NCI-H187 (cell line): ENCODE results near the gene UBB.
"Not testable (repeated sequence)": the region's sequence is repeated elsewhere in the genome, so short reads cannot be mapped to it uniquely, and the experiment has no call there.

Source experiments
- DNase-seq, 2 experiments: peaks; one replicate each; lab custom pipeline; 2025; lab: John Stamatoyannopoulos, UW

Gene UBB

GRCh38 chr17:16374146-16374938 is 6.5 kb upstream of the UBB start:
- DNase-seq = no peak

- DNase-seq = no peak
Observed at GRCh38 chr17:16377941-16378341, 3.0 kb upstream of the UBB start.

DNA sequence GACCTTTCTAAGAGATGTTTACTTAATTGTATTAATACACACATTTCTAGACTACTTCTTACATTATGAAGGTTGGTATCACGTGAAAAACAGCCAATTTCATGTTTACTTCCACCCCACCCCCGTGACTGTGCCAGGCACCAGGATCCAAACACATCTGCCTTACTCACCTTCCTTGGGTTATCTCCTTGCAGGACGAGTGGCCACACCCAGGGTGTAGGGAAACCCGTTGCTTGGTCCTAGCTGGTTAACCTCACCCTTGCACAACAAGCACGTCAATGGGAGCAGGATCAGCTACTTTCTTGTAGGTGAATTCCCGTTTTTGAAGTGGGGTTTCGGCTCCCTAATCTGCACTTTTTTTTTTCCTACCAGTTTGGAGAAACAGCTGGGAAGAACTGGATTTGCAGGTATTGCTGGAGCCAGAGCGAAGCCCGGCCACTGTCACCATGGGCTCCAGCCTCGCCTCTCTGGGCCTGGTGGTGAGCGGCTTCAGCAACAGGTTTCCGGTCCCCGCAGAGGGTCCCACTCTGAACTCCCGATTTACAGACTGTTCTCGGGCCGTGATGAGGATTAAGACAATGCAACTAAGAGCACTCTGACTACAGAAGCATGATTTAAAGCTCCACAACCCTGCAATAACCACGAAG is 2.1 kb upstream of the UBB start:
- no peak for DNase-seq

DNA sequence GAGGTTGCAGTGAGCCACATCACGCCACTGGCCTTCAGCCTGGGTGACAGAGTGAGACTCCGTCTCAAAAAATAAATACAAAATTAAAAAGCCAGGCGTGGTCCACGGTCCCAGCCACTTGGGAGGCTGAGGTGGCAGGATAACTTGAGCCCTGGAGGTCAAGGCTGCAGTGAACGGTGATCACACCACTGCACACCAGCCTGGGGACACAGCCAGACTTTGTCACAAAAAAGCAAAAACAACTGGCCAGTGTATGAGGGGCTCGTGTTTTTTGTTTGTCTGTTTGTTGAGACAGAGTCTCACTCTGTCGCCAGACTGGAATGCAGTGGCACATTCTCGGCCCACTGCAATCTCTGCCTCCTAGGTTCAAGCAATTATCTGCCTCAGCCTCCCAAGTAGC is 1.2 kb upstream of the UBB start:
- DNase-seq = no peak

GRCh38 chr17:16381496-16381820 is 567 bp downstream of the UBB start:
- no peak for DNase-seq

DNA sequence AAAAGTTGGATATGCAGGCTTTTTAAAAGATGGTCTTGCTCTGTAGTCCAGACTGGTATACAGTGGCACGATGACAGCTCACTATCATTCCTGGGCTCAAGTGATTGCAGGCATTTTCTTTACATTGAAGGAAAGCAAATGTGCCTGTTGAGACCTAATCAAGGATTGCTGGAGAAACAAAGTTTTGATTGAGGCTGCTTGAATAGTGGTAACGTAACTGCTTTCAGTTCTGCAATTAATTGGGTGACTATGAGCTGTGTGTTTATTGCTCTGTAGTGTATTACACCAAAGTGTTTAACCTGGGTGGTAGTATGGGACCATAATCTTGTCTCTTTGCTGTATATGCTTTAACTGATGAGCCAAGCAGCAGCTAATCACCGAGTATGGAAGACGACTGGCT is 2.3 kb downstream of the UBB start:
- no peak for DNase-seq

GRCh38 chr17:16383772-16384287 is 2.9 kb downstream of the UBB start:
- no peak for DNase-seq

DNA sequence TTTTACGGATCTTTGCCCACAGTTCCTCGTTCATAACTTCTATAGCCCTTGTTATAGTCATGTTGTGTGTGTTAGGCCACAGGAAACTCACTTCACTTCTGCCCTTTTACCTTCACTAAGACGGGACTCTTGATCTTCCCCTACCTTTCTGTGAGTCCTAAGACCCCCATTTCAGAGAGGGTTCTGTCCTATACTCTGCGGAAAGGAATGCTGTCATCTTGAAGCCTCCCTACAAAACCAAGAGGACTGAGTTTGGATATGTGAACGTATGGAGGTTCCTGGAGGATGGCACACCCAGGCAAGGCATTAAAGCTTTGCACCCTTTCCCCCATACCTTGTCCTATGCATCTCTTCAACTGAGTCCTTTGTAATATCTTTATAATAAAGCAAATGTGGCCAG is 3.7 kb downstream of the UBB start:
- no peak for DNase-seq

GRCh38 chr17:16386126-16386507 is 5.2 kb downstream of the UBB start:
- not testable (repeated sequence) for DNase-seq

DNA sequence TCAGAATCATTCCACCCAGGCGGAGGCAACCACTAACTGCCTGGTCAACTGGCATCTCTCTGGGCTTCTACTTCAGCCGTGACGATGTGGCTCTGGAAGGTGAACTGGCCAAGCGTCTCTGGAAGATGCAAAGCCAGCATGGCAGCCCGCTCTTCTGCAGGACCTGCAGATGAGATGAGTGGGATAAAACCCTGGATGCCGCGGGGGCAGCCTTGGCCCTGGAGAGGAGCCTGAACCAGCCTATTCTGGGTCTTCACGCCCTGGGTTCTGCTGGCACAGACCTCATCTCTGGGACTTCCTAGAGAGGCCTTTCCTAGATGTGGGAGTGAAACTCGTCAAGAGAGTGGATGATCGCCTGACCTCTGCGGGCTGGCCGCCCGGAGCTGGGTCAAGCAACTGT is 10.6 kb downstream of the UBB start:
- DNase-seq = no peak

- DNase-seq = not testable (repeated sequence)
Observed at GRCh38 chr17:16392491-16392890, 11.6 kb downstream of the UBB start.

GRCh38 chr17:16395887-16396286 is 15.0 kb downstream of the UBB start:
- not testable (repeated sequence) for DNase-seq

- not testable (repeated sequence) for DNase-seq
Observed at GRCh38 chr17:16396693-16397092, 15.8 kb downstream of the UBB start.

DNA sequence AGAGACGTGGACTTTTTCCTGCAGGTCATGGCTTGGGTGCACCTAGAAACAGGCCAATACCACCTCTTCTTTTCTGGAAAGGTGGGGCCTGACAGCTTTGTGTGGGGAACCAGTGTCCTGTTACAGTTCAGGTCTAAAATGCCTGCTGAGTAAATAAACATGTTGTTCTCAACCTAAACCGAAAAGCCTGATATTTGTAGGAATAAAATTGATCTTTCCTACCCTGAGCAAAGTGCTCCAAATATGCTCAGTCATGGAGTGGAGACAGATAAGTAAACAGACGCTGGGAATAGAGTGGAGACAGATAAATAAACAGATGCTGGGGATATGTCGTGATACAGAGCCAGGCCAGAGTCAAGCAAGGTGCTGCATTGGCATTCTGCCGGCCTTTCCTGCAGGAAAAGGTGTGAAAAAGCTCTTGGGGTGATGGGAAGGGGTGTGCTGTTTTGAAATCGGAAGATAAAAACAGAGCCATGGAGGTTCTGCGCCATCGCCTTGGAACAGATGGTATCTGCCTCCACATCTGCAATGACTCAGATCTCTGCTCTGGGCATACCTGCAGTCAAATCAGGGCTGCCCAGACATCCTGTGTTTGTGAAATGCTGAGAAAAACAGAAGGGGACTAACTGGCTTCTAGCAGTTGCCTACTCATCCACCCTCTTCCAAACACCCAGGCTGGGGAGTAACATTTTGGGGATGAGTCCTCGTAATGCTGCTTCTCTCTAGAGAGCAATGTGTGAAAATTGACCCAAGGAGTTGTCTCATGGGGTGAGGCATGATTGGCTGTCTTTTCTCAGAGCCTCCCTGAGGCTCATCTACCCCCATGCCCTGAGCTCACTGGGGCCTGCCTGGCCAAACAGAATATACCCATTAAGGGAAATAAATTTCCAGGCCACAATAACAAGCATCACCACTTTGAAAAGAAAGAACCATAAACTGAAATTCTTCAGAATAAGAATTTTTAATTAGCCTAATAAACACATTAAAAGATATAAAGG is 17.7 kb downstream of the UBB start:
- DNase-seq = no peak

- not testable (repeated sequence) for DNase-seq
Observed at GRCh38 chr17:16403847-16404246, 23.0 kb downstream of the UBB start.

DNA sequence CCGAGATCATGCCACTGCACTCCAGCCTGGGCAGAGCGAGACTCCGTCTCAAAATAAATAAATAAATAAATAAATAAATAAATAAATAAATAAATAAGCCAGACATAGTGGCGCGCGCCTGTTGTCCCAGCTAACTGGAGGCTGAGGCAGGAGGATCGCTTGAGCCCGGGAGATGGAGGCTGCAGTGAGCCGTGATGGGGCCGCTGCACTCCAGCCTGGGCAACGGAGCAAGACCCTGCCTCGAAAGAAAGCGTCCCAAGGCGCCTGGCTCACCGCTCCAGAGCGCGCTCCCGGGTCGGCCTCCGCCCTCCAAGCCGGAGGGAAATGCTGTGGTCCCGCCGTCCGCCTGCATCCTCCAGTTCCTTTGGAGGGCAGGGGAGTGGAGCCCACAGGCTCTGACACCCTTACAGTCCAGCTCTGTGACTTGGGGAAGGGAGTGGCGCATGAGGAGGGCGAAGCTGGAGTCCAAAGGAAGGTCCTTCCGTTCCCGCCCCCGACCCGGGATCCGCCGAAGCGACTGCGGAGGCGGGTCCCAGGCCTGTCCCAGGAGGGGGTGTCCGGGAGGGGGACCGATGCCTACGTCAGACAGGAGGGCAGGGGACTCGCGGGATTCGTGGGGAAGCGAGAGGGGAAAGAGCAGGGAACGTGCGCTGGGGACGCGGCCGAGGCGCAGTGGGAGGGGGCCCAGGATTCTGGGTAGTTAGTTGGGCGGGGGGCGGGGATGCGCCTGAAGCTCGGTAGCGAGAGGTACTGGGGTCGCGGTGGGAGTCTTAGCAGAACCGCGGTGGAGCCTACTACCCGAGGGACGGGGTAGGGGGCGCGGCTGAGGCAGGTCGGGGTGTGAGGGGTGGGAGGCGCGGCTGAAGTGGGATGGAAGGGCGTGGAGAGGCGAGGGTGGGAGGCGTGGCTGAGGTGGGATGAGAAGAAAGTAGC is 26.1 kb downstream of the UBB start:
- no peak for DNase-seq

GRCh38 chr17:16407911-16408588 is 27.2 kb downstream of the UBB start:
- no peak for DNase-seq

- DNase-seq = no peak
Observed at GRCh38 chr17:16415031-16415924, 34.4 kb downstream of the UBB start, which contains the start of gene TRPV2. Gene TRPV2, plus strand, starts transcription at chr17:16415571. Its CDS starts 2,098 bp downstream, at chr17:16417669.

GRCh38 chr17:16417399-16417798 is 36.5 kb downstream of the UBB start:
- no peak for DNase-seq
